NB4 (cell line): ENCODE measurements around the gene SIPA1L2.

Experiments used
- POLR2A ChIP-seq: IDR thresholded peaks from 2 replicates; pipeline ENCODE4 v1.6.1; 2011; ENCODE audit warnings: mild to moderate bottlenecking; ENCODE audit not compliant: insufficient read length; ENCODE audit errors: extremely low read depth
- TF ChIP-seq, protein P1 (sequence below): IDR thresholded peaks from 2 replicates; pipeline ENCODE4 v1.6.1; 2011; ENCODE audit warnings: low read depth, low read length
- TF ChIP-seq, protein P2 (sequence below): IDR thresholded peaks from one replicate; pipeline ENCODE4 v1.5.1; 2012; ENCODE audit warnings: low read depth, low read length

DNA sequence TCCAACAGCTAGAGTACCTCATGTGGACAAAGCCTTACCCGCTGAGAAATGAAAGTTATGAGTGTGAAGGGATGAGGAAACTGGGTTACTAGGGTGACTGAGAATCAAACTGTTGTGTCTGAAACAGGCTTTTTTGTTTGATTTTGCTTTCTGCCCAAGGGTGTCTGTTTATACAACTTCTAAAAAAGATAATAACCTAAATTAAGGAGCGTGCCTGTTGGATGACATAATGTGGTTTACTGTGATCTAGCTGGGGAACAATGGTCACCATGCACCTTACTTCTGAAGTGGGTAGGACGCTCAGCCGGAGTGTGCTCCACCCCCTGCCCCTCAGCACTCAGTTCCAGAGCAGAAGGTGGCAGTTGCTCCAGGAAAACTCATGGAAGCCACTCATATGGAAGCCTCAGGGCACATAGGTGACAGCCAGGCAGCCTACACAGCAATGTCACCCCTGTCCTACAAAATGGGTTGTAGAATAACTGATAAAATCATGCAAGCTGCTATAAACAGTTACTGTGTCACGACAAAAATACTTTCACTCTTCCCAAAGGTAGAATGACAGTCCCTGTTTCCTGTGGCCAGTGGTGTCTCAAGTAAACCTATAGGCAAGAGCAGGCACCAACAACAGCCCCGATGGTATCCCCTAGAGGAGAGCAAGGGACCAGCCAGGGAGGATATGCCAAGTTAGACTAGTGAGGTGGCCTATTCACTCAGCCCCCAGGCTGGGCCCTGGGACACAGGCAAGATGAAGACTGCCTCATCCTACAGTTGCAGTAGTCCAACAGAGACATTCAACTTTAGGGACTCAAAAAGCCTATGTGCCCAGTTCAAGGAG lies 29.3 kb downstream of the SIPA1L2 start:
- TF ChIP-seq POLR2A, result no peak
- TF ChIP-seq, protein P1, sequence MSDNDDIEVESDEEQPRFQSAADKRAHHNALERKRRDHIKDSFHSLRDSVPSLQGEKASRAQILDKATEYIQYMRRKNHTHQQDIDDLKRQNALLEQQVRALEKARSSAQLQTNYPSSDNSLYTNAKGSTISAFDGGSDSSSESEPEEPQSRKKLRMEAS, result no peak
- TF ChIP-seq, protein P2, sequence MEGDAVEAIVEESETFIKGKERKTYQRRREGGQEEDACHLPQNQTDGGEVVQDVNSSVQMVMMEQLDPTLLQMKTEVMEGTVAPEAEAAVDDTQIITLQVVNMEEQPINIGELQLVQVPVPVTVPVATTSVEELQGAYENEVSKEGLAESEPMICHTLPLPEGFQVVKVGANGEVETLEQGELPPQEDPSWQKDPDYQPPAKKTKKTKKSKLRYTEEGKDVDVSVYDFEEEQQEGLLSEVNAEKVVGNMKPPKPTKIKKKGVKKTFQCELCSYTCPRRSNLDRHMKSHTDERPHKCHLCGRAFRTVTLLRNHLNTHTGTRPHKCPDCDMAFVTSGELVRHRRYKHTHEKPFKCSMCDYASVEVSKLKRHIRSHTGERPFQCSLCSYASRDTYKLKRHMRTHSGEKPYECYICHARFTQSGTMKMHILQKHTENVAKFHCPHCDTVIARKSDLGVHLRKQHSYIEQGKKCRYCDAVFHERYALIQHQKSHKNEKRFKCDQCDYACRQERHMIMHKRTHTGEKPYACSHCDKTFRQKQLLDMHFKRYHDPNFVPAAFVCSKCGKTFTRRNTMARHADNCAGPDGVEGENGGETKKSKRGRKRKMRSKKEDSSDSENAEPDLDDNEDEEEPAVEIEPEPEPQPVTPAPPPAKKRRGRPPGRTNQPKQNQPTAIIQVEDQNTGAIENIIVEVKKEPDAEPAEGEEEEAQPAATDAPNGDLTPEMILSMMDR, result no peak
